ENCODE results near the gene TIGAR.

The TIGAR gene

DNA sequence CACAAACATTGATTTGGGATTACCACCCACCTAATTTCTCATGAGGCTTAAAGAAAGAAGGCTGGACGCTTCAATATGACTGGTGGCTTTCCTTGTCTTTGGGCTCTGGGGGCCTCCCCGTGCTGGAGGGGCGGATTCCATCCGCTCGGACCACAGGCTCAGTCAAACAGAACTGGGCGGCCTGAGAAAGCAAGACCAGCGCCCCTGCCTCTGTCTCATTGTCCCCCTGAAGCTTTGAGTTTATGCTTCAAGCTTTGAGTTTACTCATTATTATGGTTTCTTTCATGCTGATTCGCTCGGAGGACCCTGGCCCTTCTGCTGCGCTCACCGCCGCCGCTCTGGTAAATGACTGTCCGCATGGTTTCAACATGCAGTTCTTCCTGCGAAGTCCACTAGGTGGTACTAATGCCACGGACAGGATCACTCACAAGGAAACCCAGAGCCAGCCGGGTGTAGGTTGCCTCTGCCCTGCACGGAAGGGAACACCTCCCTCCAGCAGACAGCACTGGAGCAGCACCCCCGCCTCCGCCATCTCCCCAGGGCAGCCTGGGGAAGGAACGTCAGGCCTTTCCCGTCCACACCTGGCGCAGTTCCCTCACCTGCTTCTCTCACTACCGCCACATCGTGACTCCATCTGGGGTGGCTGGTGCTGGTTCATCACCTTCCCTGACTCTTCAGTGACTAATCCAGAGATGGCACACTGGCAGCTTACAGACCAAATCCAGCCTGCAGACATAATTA, 13.2 kb upstream of the TIGAR start:
- peak; percentile 65 for DNase-seq

DNA sequence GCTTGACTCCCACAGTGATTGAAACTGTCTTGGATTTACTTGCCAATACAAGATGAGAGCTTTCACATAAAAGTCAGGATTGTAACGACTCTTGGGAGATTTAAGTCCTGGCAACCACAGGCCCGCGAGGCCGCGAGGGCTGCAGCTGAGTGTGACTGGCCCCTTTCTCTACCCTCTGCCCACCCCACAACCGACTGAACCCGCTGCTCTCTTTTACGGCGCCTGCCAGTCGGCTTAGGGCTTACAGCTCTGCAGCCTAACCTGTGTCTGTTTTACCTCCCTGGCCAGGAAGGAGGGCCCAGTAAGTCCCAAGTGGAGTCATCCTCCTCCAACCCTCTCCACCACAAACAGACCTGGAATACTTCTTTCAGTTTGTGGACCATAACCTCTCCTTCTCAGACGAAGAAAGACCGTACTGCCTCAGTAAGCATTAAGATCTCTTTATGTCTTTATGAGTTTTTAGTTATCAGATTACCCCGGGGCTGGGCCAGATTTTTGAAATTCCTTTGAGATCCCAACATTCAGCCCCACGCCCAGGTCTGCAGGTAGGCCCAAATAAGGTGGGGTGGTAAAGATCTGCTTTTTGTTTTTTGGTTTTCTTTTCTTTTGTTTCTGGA, 12.6 kb upstream of the TIGAR start:
- DNase-seq = no peak

DNA sequence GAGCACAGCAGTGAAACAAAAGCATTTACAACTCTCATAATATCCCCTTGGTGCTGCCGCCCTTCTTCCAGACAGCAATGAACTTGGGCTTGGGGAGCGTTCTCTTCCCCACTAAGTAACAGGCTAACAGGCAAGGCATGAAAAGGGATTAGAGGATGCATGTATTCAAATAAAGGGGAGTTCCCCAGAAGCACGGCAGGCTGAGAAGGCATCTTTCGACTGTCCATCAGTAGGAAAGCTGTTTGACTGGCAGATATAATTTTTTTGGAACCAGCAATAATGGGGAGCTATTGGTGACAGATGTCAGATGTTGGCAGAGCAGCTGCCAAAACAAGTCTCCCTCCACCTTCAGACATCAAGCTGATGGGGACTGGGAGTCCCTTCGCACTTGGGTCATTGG, 9.2 kb upstream of the TIGAR start:
- DNase-seq = no peak

DNA sequence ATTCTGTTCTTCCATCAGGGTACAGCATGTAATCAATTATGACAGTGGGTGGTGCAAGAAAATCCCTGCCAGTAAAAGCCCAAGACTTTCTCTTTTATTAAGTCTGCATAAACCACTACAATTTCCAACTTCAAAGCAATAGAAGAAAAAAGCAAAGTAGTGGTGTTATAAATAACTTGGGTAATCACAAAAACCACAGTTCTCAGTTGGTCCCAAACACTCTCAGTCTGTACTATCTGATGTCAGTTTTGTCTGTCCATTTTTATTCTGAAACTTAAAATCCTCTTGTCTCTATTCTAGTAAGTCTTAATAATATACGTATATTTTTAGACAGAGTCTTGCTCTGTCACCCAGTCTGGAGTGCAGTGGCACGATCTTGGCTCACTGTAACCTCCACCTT, 8.8 kb upstream of the TIGAR start:
- DNase-seq = no peak

DNA sequence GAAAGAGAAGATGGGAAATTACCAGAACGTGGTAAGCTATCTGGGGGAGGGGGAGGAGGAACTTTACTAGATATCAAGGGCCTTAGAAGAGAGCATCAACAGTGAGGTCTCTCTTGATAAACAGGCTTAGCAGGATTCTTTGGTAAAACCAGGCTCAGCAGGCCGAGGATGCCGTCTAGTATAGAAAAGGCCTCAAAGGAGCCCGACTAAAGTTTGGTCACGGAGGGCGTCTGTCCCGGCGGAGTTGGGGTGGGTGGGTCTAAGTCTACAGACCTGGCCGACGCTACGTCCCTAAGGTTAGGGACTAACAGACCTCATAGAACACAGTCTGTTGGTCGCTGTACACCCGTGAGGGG, 538 bp upstream of the TIGAR start:
- DNase-seq = no peak

DNA sequence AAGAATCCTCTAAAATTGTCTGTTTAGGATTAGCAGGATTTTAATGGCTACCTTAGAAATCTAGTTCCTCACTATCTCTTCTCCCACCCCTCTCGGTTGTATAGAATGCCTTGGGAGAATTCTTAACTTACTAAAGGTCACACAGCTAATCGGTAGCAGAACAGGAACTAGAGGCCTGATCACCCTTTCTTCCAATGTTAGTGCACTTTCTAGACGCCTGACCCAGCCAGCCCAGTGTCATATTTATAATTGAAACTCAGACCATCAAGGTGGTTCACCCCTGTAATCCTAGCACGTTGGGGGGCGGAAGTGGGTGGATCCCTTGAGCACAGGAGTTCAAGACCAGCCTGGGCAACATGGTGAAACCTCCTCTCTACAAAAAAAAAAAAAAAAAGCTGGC, 1.7 kb downstream of the TIGAR start:
- DNase-seq = no peak

DNA sequence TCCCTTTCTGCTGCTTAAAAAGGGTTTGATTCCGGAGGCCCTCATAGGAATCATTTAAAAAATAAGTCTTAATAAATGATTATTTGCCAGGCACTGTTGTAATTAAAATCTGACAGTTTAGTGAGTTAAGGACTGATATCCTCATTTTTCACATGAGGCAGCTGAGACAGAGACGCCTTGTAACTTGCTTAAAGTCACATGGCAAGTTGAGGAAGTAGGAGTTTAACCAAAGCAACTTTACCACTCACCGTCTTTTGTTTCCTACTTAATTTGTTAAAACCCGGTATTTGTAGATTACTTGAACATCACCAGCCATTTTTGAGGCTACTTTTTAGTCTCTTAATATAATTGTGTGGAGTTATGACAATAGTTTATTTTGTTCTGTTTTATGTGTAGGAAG, 2.4 kb downstream of the TIGAR start:
- DNase-seq = no peak

DNA sequence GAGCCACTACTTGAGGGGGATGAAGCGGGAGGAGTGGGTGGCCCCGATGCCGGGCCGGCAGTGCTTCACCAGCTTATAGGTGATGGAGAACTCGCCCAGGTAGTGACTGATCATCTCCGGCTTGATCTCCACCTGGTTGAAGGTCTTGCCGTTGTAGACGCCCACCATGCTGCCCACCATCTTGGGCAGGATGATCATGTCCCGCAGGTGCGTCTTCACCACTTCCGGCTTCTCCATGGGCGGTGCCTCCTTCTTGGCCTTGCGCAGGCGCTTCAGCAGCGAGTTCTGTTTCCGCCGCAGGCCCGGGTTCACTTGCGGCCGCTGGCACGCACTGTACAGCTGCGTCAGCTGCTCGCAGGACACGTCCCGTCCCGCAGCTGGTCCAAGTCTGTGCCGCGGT, 3.4 kb downstream of the TIGAR start:
- DNase-seq = no peak

DNA sequence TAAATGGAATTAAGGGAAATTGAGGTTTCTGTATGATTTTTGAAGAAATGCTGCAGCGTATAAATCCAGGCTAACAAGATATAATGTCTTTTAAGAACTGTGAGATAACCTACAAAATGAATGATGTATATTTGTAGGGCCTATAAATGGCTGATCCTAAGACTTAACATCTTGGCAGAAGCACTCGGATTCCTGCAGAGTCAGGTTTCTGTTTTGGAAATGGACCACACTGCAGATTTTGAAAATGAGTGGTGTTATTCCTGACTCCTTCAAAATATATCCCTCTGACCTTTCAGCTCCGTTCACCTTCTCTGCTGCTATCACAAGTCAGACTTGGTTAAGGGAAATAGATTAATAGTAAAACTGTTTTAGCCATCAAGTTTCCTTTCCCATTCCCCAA, 5.0 kb downstream of the TIGAR start:
- DNase-seq = no peak

DNA sequence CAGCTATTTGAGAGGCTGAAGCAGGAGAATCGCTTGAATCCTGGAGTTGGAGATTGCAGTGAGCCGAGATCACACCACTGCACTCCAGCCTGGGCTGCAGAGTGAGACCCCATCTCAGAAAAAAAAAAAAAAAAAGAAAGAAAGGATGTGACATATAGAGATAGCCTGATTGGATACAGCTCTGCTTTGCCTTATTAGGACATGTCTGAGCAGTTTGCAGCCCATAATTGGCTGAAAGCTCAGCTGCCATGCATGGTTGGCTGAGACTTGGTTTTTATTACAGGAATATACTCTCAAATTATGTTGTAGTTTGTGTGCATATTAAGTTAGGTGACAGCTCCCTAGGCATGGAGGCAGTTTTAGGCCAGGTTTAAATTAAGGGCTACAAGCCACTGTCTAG, 6.3 kb downstream of the TIGAR start:
- DNase-seq = no peak

DNA sequence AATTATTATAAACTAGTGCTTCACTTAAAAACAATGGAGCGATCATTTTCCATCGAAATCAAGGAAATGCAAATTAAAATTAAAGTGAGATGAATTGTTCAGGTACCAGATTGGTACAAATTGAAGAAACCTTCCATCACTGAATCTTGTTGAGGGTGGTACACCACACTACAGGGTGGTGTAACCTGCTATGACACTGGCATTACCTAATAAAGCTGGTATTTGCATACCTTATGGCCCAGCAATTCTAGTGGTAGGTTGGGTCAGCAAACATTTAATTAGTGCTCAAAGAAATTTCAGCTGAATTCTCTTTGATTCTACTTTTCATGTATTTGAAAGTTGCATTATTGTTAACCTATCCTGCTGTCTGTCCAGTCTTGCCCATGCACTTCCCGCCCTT, 9.2 kb downstream of the TIGAR start:
- no peak for DNase-seq

DNA sequence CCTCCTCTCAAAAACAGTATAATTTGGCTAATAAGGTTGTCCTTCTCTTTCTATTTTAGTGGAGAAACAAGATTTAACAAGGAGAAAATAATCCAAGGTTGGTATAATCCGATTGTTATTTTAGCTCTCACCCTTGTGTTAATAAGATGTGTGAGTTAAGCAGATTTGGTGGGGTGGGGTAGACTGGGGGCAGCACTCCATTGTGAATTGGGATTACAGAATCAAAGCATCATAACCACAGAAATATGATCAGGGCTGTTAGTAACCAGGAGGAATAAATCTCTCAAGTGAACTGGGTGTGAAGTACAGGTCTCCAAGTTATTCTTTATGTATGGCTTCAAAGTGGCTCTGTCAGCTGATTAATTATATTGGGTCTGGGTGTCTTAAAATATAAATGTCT, 10.2 kb downstream of the TIGAR start:
- DNase-seq = no peak

DNA sequence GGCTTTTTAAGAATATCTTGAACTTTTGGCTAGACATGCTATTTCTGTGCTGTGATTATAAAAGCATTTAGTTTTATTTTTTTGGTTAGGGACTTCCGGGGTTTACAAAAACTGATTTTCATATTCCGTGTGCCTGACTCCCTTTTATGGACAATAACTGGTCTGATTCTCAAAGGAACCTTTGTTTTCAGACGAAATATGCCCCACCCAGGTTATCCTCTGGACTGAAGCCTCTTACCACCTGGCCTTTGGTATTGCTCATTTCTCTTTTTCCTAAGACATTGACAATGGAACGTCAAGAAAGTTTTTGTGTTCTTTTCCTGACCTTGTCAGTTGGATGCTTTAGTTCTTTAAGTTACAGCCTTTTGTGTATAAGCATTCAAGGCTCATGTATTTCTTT, 10.8 kb downstream of the TIGAR start:
- no peak for DNase-seq

DNA sequence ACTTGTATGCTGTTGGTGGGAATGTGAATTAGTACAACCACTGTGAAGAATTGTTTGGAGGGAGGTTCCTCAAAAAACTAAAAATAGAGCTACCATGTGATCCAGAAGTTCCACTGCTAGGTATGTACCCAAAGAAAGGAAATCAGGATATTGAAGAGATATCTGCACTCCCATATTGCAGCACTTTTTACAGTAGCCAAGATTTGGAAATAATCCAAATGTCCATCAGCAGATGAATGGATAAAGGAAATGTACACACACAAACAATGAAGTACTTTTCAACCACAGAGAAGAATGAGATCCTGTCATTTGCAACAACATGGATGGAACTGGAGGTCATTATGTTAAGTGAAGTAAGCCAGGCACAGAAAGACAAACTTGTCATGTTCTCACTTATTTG, 25.9 kb downstream of the TIGAR start:
- no peak for DNase-seq

DNA sequence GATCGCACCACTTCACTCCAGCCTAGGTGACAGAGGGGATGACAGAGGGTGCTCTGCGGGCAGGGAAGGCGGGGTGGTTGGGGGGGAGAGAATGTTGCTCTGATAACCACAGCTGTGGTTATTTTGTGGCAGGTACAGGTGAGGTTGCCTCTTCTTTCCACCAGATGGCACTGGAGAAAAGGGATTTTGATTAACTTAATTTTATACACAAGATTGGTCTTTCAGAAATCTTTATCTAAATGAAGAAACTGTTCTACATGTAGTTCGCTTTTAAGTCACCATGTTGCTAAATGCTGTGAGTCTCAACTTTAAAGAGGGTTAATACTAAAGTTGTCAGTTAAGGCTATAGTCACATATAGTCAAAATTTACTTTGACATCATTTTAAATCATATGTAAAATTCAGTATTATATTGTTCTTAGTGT, 32.8 kb downstream of the TIGAR start:
- DNase-seq = no peak

DNA sequence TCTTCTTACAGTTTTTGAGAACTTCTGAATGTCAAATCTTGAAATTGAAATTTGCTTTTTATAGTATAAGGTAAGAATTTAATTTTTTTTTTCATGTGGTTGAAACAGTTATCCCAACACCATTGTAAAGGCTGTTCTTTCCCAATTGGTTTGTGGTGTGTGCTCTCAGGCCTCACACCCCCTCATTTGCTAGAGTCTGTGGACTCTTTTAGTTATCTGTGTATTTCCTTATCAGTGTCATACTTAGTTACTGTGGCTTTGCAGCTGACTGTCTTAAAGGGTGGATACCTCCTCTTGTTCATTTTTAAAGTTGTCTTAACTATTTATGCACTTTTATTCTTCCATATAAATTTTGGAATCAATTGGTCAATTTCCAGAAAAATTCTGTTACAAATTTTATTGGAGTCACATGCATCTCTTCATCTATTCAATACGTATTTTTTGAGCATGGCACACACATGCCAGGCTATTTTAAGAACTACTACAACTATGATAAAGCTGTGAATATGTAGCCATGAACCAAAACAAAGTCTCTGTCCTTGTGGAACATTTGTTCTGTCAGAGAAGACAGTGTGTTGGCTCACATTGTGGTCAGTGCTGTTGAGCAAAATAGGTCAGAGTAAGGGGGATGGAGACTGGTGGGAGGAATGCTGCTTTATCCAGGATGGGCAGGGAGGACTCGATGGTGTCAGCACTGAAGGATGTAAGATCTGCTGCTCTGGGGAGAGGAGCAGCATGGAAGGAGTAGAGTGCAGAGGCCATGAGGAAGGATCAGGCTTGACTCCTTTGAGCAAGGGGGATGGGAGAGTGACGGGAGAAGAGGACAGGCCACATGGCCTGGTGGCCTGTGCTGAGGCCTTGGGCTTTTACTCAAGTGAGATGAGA, 34.4 kb downstream of the TIGAR start:
- no peak for DNase-seq

DNA sequence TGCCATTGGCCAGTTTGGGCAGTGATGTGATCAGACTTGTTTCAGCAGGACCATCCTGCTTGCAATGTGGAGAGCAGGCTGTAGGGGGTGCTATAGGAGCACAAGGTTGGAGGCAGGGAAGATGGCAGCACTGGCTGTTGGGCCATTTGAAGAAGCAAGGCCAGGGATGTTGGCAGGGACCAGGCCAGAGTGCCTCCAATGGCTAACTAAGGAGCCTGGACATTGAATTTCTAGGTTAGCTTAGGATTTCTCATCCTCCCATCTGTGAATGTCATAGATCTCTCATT, 35.0 kb downstream of the TIGAR start:
- DNase-seq = peak; percentile 3

DNA sequence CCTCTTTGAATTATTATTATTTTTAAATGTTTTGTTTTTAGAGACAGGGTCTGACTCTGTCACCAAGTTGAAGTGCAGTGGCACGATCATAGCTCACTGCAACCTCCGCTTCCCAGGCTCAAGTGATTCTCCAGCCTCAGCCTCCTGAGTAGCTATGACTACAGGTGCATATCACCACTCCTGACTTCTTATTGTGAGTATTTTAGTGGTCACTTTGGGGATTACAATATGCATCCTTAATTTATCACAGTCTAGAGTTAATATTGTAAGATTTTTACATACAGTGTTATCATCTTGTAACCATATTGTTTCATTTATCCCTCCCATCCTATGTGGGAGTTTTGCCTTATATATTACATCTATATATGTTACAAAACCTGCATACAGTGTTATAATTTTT, 45.1 kb downstream of the TIGAR start:
- no peak for DNase-seq

DNA sequence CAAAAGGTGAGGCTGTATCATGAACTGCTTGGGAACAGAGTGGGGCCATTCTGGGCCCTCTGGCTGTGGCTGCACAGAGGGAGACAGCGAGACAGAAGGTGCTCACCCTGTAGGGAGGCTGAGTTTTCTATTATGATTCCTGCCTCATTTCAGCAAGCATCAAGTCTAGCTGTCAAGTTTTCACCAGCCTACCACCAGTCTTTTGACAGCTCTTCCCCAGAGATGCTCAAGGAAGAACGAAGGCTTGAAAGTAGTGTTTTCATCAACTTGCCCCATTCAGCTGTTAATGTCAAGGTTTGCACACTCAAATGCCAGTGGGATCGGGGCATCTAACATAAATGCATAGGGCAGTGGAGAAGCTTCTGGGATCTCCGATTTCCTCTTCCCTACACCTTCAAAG, 48.5 kb downstream of the TIGAR start:
- DNase-seq = no peak

DNA sequence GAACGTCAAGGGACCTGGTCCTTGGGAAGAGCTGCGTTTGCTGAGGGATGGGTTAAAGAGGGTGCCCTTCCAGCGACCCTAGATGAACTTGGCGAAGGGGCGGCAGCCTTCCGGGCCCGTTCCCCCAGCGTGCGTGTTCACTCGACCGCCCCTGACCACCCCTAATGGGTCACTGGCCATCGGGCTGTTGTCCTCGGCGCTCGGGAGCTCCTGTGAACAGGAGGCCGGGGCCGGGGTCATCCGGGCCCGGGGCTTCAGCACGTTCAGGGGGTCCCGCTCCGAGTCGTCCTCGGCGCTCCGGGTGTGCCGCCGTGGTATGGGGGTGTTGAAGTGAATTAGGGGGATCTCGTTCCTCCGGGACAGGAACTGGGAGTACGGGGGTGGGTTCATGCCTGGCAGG, 49.3 kb downstream of the TIGAR start:
- DNase-seq = no peak

DNA sequence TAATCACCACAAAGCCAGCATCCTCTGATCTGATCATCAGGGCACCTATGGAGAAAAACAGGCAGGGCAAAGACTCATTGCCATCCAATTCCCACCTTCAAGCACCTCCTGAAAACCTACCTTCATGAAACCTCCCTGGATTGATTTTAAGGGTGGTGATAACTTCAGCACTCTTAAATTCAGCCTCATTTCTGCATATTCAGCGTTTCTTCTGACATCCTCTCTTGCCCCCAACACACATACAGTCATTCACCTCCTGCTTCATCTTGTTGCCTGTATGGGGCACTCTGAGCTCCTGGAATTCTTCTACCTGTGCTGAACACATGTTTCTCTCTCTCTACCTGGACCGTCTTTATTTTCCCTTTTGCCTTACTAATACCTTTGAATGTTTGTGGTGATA, 51.6 kb downstream of the TIGAR start:
- no peak for DNase-seq

DNA sequence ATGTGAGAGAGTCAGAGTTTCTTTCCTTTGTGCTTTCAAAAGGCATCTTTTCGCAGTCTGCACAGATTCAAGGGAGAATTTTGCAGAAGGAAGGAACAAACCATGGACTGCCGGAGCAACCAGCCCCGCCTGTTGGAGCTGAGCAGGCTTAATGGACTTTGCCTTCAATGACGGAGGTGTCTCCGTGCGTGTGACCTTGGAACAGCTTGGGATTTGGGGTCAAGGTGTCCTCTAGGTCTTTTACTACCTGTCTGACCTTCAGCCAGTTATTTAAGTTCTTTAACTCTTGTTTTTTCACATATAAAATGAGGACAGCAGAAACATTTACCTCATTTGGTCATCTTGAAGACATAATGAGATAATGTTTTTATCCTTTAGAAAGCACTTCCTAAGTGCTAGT, 54.4 kb downstream of the TIGAR start:
- no peak for DNase-seq

DNA sequence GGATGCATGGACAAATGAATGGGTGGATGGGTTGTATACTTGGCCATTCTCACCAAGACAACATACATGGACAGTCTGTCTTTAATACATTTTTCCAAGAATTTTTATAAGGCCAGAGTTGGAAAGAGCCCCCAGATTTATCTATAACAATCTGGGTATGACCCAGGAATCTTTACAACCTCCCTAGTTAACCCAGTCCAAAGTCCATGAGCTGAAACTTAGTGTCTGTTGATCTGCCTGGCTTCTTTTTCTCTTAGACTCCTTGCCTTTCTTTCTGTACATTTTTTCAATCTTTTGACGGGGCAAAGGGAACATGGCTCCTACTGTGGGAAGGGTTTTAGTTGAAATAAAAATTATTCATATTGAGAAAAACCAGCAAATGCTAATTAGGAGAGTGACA, 57.8 kb downstream of the TIGAR start:
- DNase-seq = no peak

DNA sequence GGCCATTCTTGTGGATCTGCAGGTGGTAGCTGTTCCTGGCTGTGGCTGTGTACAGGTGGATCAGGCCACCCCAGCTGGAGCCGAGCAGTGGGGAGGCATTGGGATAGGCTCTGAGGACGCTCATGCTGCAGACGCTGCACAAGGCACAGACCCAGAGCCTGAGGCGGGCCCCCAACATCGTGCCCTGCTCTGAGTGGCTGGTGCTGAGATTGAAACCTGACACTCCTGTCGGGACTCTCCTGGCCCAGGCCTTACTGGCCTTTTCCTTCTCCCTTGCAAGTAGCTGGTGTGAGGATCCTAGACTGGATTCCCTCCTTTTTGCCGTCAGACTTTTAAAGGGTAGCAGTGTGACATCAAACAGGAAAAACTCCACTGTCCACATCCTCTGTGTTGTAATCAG, 58.4 kb downstream of the TIGAR start, which contains the start of gene FGF23:
Gene FGF23 (minus strand): TSS at position 308 of the 400 bp plus-strand sequence. CDS start 130 bp downstream, at position 178.
- peak; percentile 35 for DNase-seq

Measured in fibroblast of skin of right quadriceps (primary cell).